Endothelial cell of umbilical vein (primary cell): ENCODE data around the gene DNAJB8. TPM values are rescaled to one million over a fixed set of nuclear protein-coding genes. Genes with fewer than 3 reads are reported as not detected.
A peak's percentile ranks its signal among the peaks of the same experiment; 100 is the strongest.

ENCODE experiments used
- BruUV-seq: library from RNA; stranded (reverse); fragments of 400-500 nt; replicated peaks from 2 replicates; lab custom pipeline; 2021; lab: Mats Ljungman, UMichigan
- CTCF ChIA-PET: fragments of 300-600, 350-600 bp; sonication (Branson Sonifier 250); formaldehyde crosslinking; loops from one replicate; lab custom pipeline; 2021; ENCODE audit warnings: antibody characterized with exemption, inconsistent platforms; lab: Charles Lee
- POLR2A ChIA-PET: fragments of 300-600, 350-600 bp; sonication (Branson Sonifier 250); formaldehyde crosslinking; loops from one replicate; lab custom pipeline; 2021; ENCODE audit warnings: antibody characterized with exemption, inconsistent platforms; lab: Charles Lee
- DNase-seq: peaks from one replicate; pipeline ENCODE4 v3.0.0-alpha.2; 2011; ENCODE audit warnings: low read depth, low spot score
- FAIRE-seq: peaks from 2 replicates; lab custom pipeline; 2011; peaks lifted over from hg19 to GRCh38; lab: Jason Lieb, UNC
- H2AFZ ChIP-seq: 2 replicates; pipeline ENCODE4 v1.6.0; 2012; ENCODE audit warnings: low read depth, low read length, control low read depth, inconsistent platforms
- H3K27ac ChIP-seq: 2 replicates; pipeline ENCODE4 v1.5.1; 2011; ENCODE audit warnings: low read depth, mild to moderate bottlenecking, control low read depth, low read length, moderate library complexity; ENCODE audit not compliant: insufficient read depth
- H3K27me3 ChIP-seq, 2 experiments: 2 replicates each; pipeline versions ENCODE4 v1.6.0 to v1.6.1; 2011; ENCODE audit warnings: low read length in 2 of 2, mixed read lengths in 1 of 2; ENCODE audit not compliant: control insufficient read depth in 2 of 2, insufficient read depth in 2 of 2
- H3K36me3 ChIP-seq, 2 experiments: 2 replicates in 1 of 2; 3 replicates in 1 of 2; pipeline ENCODE4 v1.5.1; 2011; ENCODE audit warnings: low read length in 2 of 2, mild to moderate bottlenecking in 1 of 2, moderate library complexity in 1 of 2; ENCODE audit not compliant: control insufficient read depth in 2 of 2, insufficient read depth in 2 of 2; ENCODE audit errors: extremely low read depth in 1 of 2
- H3K4me1 ChIP-seq: 3 replicates; pipeline ENCODE4 v1.5.1; 2011; ENCODE audit warnings: mild to moderate bottlenecking, low read length; ENCODE audit not compliant: control insufficient read depth, insufficient read depth; ENCODE audit errors: extremely low read depth
- H3K4me2 ChIP-seq: 2 replicates; pipeline ENCODE4 v1.6.1; 2011; ENCODE audit warnings: low read length, control low read depth, mixed read lengths; ENCODE audit not compliant: insufficient read depth
- H3K4me3 ChIP-seq, 3 experiments: fragments of 200-600 bp in 1 of 3; sonication (generic), shearing (Covaris generic) in 1 of 3; replicated peaks in 1 of 3; 2 replicates each; pipeline ENCODE4 v1.5.1; 2011 to 2016; ENCODE audit warnings: control low read depth in 3 of 3, low read length in 3 of 3, mild to moderate bottlenecking in 2 of 3, inconsistent platforms in 1 of 3, low read depth in 1 of 3, moderate library complexity in 1 of 3; ENCODE audit not compliant: insufficient read depth in 1 of 3
- H3K79me2 ChIP-seq: 2 replicates; pipeline ENCODE4 v1.6.0; 2012; ENCODE audit warnings: low read length, inconsistent platforms; ENCODE audit not compliant: control insufficient read depth, insufficient read depth
- H3K9ac ChIP-seq: replicated peaks from 2 replicates; pipeline ENCODE3; 2011; ENCODE audit warnings: low read length, control low read depth; ENCODE audit not compliant: insufficient read depth; ENCODE audit errors: extremely low read depth
- H3K9me1 ChIP-seq: replicated peaks from 3 replicates; pipeline ENCODE4 v1.6.0; 2011; ENCODE audit warnings: mild to moderate bottlenecking, low read length; ENCODE audit not compliant: control insufficient read depth, insufficient read depth; ENCODE audit errors: extremely low read depth
- H3K9me3 ChIP-seq: replicated peaks from 2 replicates; pipeline ENCODE4 v1.5.1; 2012; ENCODE audit warnings: low read length, inconsistent platforms; ENCODE audit not compliant: control insufficient read depth, insufficient read depth
- H4K20me1 ChIP-seq: replicated peaks from 2 replicates; pipeline ENCODE3; 2011; ENCODE audit warnings: mild to moderate bottlenecking, low read length; ENCODE audit not compliant: control insufficient read depth, insufficient read depth; ENCODE audit errors: extremely low read depth
- CTCF ChIP-seq, 2 donors: IDR thresholded peaks; 1 replicate in 1 of 2; 2 replicates in 1 of 2; pipeline ENCODE4 v1.5.1; 2011; ENCODE audit warnings: low read length in 2 of 2, mild to moderate bottlenecking in 2 of 2, moderate library complexity in 2 of 2, control low read depth in 1 of 2, inconsistent platforms in 1 of 2, low read depth in 1 of 2; ENCODE audit not compliant: insufficient read depth in 1 of 2; ENCODE audit errors: extremely low read depth in 1 of 2
- EZH2 ChIP-seq: IDR thresholded peaks from 2 replicates; pipeline ENCODE4 v1.6.1; 2012; ENCODE audit warnings: borderline replicate concordance, low read depth, mild to moderate bottlenecking, moderate library complexity, low read length, inconsistent platforms; ENCODE audit not compliant: severe bottlenecking
- FOS ChIP-seq: IDR thresholded peaks from 2 replicates; pipeline ENCODE4 v1.6.1; 2011; ENCODE audit warnings: mild to moderate bottlenecking, low read length, moderate library complexity, borderline replicate concordance; ENCODE audit not compliant: insufficient read depth
- GATA2 ChIP-seq: IDR thresholded peaks from 2 replicates; pipeline ENCODE4 v1.7.0; 2011; ENCODE audit warnings: low read depth, mild to moderate bottlenecking, moderate library complexity, mixed read lengths, low read length; ENCODE audit not compliant: insufficient read length, insufficient read depth
- JUN ChIP-seq: IDR thresholded peaks from 2 replicates; pipeline ENCODE4 v1.6.1; 2011; ENCODE audit warnings: borderline replicate concordance, low read depth; ENCODE audit not compliant: insufficient read length, insufficient read depth
- MYC ChIP-seq: IDR thresholded peaks from one replicate; pipeline ENCODE4 v1.6.1; 2011; ENCODE audit warnings: mild to moderate bottlenecking, low read depth, low read length
- POLR2A ChIP-seq: IDR thresholded peaks from 2 replicates; pipeline ENCODE4 v1.6.1; 2012; ENCODE audit warnings: low read depth, mild to moderate bottlenecking, control low read depth, low read length
- POLR2AphosphoS5 ChIP-seq: IDR thresholded peaks from 2 replicates; pipeline ENCODE4 v1.6.1; 2012; ENCODE audit warnings: low read depth, mild to moderate bottlenecking, control low read depth, low read length, moderate library complexity; ENCODE audit not compliant: insufficient read depth
- dilution Hi-C: fragments of 300-500 bp; cut with MboI; formaldehyde crosslinking; loops from one replicate; pipeline ENCODE4 v1.15.0; 2019; ENCODE audit warnings: low sequenced_read_pairs; ENCODE audit not compliant: extremely low pct_ligation_motif_present
- intact Hi-C: fragments of 100-400 bp; cut with micrococcal nuclease; formaldehyde crosslinking; loops from one replicate; pipeline ENCODE4 v1.10.0; 2022
- polyA plus RNA-seq, 4 experiments: library from polyadenylated mRNA; depleted of rRNA in 3 of 4; stranded (reverse) in 3 of 4; unstranded in 1 of 4; fragments of >200 nt; gene quantifications; 2 replicates each; pipeline versions ENCODE4 v1.2.1 to v1.2.3, GENCODE V29; 2011 to 2012; ENCODE audit warnings: missing spikeins in 1 of 4
- total RNA-seq: library from RNA; stranded (reverse); gene quantifications from 2 replicates; pipeline ENCODE4 v1.2.3, GENCODE V29; 2021
- TF ChIP-seq, protein P1 (sequence below): IDR thresholded peaks from 2 replicates; pipeline ENCODE4 v1.6.1; 2011; ENCODE audit not compliant: insufficient read depth, insufficient read length

DNAJB8 gene
- total and polyA plus RNA-seq, 2 donors (not counting 3 experiments of a cell fraction or from before 2014, with no cell fraction given) = not detected

DNA sequence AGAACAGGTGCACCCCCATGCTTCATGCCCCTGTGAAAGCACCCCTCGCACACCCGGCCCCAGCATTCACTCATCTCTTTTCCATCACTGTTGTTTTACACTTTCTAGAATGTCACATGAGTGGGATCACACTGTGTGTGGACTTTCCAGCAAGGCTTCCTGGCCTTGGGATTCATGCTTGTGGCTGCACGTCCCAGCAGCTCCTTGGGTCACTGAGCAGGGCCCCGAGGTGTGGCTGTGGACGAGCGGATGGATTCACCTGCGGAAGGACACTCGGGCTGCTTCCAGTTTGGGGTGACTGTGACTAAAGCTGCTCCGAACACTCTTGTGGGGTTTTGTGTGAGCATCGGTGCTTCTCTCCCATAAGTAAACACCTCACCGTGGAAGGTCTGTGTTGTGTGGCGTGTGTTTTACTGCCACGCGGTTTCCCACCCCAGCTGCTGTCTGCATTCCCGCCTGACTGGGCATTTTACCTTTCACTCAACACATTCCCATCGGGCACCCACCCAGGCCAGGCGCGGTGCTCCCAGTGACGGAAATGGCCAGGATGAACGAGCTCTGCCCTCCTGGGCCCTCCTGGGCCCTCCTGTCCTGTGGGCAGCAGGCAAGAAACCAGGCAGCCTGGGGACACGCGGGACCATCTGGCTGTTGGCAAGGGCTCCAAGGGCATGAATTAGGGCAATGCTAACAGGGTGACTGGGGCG is 41.4 kb downstream of the DNAJB8 start:
- dilution Hi-C loops (loop anchor here (25.0 kb wide), 1 partner anchor 162 kb away; no protein-coding TSS in a partner anchor), intact Hi-C loops (no loop called here)
- Histone ChIP-seq H3K36me3 (no peaks in the 10 kb centered on the region), H3K9me3 (no peaks in the 10 kb centered on the region), H3K4me3 (no peak overlapping the region), H2AFZ (no peak overlapping the region), H3K27ac (no peak overlapping the region), H3K79me2 (no peaks in the 10 kb centered on the region), H3K4me2 (no peak overlapping the region), H4K20me1 (no peaks in the 10 kb centered on the region), H3K4me1 (peaks cover 3% of the 10 kb centered on the region), H3K9me1 (no peaks in the 10 kb centered on the region), H3K27me3 (no peaks in the 10 kb centered on the region), H3K9ac (no peak overlapping the region)
- TF ChIP-seq POLR2A = no peak
- no peak for TF ChIP-seq POLR2AphosphoS5
- TF ChIP-seq EZH2 = no peak
- no peak for TF ChIP-seq MYC
- TF ChIP-seq, protein P1, sequence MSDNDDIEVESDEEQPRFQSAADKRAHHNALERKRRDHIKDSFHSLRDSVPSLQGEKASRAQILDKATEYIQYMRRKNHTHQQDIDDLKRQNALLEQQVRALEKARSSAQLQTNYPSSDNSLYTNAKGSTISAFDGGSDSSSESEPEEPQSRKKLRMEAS = no peak
- no peak for TF ChIP-seq CTCF (IDR thresholded peaks at IDR 0.05; ENCODE audit: extremely low read depth in 1 of 2, insufficient read depth in 1 of 2, low read depth in 1 of 2, low read length in 2 of 2)
- no peak for TF ChIP-seq FOS
- TF ChIP-seq JUN = no peak
- no peak for TF ChIP-seq GATA2
- peak; percentile 55 for FAIRE-seq
- DNase-seq = no peak
- CTCF ChIA-PET = interaction anchor here (0.6 to 5.4 kb wide), 25 partner anchors 8 to 330 kb away, joined by 3 to 76 read pairs (median 5); partner anchors contain the start of gene GATA2
- POLR2A ChIA-PET = no interaction called here
- BruUV-seq = no TSS peak
